ENCODE results near the gene TAS2R39.

TAS2R39 gene

DNA sequence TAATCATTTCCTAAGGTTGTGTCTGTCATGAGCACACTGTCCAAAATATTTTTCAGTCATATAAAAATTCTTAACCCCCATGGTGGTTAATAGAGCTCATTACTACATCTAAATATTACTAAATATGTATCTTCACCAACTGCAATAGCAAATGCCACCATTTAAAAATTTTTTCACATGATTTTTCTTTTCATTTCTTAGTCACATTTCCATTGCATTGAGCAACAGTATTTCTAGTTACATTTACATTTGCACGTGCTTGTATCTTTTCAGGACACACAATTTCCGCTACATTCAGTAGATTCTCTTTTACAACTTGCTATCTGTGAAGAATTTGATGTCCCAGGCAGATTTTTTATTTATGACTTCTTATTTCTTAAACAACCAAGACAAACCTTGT lies 33.5 kb downstream of the TAS2R39 start:
- DNase-seq (ENCODE audit: low read depth) = no peak

DNA sequence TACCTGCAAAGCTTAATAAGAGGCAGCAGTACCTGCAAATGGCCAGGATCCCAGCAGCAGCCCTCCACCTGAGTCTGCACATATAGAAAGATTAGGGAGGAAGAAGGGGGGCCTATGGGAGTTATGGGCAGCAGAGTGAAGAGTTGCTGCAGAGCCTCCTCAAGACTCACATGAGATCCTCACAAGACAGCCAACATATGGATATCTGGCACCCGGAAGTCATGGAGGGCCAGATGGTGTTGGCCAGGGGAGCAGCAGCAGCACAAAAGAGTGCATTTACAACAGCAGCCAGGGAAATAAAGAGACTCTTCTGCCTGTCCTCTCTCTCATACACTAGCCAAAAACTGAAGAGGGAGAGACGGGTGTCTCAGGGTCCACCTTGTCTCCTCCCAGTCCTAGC lies 34.6 kb downstream of the TAS2R39 start:
- no peak for DNase-seq (ENCODE audit: low read depth)

DNA sequence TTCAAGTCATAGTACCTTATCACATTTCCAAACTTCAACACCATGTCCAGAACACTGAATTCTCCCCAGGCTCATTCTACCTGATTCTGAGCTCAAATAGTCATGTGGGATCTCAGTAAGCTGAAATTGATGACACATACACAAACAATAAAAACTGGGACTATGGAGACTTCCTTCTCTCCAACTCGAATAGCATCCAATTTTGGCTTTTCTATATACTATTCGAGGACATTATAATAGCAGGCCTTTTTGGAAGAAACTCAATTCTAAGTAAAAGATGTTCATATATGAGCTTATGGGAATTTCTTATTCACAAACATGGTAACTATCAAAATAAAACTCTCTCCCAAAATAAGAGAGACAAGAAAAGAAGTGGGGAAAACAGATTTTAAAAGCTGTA lies 38.1 kb downstream of the TAS2R39 start:
- no peak for DNase-seq (ENCODE audit: low read depth)

DNA sequence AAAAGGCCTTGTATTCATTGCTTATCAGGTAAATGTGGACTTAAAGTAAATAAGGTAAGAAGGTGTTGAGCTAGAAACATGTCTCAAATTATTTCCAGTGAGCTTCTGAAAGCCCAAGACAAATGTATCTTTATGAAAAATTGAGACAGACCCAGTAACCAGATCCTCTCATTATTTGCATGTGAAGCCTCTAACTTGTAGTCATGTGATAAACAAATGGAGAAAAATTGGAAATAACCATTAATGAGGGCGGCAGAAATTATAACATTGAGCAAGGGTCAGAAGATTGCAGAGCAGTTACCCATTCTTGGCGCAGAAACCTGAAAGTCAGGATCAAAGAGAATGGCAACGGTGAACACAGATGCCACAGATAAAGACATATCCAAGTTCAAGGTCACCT lies 38.5 kb downstream of the TAS2R39 start, which contains the start of gene TAS2R40:
Gene TAS2R40 (plus strand): TSS at position 301 of the 400 bp plus-strand sequence. CDS start 42 bp downstream, at position 343.
- no peak for DNase-seq (ENCODE audit: low read depth)

DNA sequence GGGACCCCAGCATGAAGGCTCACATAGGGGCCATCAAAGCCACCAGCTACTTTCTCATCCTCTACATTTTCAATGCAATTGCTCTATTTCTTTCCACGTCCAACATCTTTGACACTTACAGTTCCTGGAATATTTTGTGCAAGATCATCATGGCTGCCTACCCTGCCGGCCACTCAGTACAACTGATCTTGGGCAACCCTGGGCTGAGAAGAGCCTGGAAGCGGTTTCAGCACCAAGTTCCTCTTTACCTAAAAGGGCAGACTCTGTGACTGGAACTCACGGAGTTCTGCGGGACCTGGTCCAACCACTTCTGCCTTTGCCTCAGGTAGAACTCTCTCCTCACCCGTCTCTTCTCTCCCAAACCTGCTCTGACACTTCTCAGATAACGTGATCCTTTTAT lies 39.6 kb downstream of the TAS2R39 start:
- DNase-seq (ENCODE audit: low read depth) = no peak

DNA sequence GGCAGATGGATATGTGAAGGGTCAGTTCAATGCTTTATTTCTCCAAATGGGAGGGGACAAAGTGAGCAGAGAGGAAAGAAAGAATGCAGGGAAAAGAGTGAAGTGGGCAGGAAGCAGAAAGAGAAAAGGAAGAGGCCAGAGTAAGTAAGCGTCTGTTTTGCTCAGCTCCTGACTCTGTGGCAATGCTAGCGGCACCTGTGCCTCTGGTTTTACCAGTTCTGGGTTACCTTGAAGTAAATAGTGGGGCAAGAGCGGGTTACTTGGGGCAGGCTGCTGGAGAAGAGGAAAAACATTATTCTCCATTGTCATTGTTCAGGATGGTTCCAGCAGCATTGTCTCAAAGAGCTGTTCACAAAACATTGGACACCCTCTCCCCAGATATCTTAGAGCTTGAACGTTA lies 40.6 kb downstream of the TAS2R39 start:
- DNase-seq (ENCODE audit: low read depth) = no peak

DNA sequence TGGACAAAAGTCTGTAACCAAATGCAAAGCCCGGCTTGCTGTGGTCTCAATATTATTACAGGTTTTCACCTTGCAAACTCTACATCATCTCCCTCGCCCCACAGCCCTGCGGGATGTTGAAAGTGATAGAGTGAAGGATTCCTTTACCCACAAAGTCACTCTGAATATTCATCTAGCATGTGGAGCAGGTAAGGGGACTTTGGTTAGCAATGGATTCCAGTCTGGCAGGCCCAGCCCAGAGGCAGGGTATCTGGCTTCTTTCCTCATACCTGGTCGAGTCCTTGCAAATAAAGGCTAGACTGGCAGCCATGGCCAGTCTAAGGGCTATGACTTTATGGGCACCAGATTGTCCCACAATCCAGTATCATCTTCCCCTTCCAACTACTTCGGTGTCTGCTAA lies 41.8 kb downstream of the TAS2R39 start:
- no peak for DNase-seq (ENCODE audit: low read depth)

DNA sequence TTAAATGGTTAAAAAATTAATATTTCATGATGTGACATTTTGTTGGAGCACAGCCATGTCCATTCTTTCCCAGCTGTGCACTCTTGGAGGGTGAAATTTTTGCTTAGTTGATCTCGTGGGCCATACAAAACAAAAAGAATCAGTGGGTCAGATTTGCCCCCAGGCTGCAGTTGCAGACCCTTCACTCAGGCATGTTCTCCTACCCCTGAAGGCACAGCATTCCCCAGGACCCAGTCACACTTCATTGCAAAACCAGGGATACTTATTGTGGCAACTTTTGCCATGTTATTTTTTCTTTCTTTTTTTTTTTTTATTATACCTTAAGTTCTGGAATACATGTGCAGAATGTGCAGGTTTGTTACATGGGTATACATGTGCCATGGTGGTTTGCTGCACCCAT lies 44.6 kb downstream of the TAS2R39 start:
- DNase-seq (ENCODE audit: low read depth) = no peak

DNA sequence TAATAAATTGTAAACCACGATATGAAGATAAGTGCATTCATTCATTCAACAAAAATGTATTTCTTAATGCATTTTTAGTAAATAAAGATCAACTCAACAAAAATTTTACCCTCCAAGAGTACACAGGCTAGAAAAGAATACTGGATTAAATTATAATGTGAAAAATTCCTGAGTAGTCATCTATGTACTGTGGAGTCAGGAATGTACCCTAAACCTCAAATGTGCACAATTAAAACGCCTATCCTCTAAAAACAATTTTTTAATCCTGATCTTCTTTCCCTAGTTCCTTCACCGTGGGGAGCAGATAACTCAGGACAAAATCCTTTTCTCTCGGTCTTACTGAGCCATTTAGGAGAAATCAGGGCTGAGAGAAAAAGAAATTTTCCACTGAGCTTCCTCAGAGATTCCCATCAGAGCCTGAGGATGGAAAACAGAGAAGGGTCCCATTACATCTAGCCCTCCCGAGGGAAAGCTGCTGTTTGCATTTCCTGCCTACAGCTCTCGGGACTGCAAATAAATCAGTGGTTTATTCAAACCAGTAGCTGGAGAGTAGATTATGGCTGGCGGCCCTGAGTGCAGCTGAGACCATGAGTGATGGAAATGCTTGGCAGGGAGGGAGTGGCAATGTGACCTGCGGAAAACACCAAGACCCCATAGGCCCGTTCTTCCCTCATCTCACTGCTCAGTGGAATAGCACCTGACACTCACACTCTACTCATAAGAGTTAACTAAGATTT lies 46.0 kb downstream of the TAS2R39 start:
- no peak for DNase-seq (ENCODE audit: low read depth)

DNA sequence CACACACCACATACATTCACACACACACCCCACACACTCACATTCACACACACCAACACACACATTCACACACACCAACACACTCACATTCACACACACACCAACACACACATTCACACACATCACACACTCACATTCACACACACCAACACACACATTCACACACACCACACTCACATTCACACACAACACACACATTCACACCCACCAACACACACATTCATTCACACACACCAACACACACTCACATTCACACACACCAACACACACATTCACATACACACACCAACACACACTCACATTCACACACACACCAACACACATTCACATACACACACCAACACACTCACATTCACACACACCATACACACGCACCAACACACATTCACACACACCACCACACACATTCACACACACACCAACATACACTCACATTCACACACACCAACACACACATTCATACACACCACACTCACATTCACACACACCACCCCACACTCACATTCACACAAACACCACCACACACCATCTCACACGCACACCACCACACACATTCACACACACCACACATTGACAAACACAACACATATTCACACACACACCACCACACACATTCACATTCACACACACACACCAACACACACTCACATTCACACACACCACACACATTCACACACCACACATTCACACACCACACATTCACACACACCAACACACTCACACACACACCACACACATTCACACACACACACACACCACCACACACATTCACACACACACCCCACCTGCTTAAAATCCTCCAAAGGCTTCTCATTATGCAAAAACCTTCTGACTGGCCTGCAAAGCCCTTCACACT lies 47.6 kb downstream of the TAS2R39 start:
- DNase-seq (ENCODE audit: low read depth) = no peak

All from stimulated activated CD8-positive, alpha-beta memory T cell treated with anti-CD3 and anti-CD28 coated beads, Interleukin-7, amount 100 ng/mL, for 24 hours (primary cell).